ENCODE data around the gene SPRED2. TPM values are rescaled to one million over a fixed set of nuclear protein-coding genes. Genes with fewer than 3 reads are reported as not detected.

SPRED2 gene
- total and polyA plus RNA-seq, 2 of the 8 experiments (the other 6 are each of a cell fraction or from before 2014, with no cell fraction given): 15.3 to 22.5 TPM

- TF ChIP-seq CHD7 (IDR thresholded peaks at IDR 0.05; ENCODE audit: insufficient replicate concordance, low read length): no peak
- no peak for TF ChIP-seq ATF2 (IDR thresholded peaks at IDR 0.05; ENCODE audit: low read length)
- peak; percentile 87 to 96 for TF ChIP-seq SIN3A (conservative IDR thresholded peaks at IDR 0.05 in 1 of 2, IDR thresholded peaks at IDR 0.05 in 1 of 2; ENCODE audit: low read depth in 1 of 2, low read length in 2 of 2)
- peak in 1 of 2 experiments; percentile 80; a peak in 1 of 4 replicates for TF ChIP-seq HDAC2 (IDR thresholded peaks at IDR 0.05; ENCODE audit: borderline replicate concordance in 1 of 2, low read depth in 2 of 2, low read length in 2 of 2)
- no peak for TF ChIP-seq ATF3 (IDR thresholded peaks at IDR 0.05; ENCODE audit: insufficient read depth, low read depth, low read length)
- TF ChIP-seq CEBPB (IDR thresholded peaks at IDR 0.05; ENCODE audit: low read depth, low read length): peak; percentile 72
Measured at GRCh38 chr2:65437392-65438135, 5.2 kb upstream of the SPRED2 start (continued).

Measured in H1 (cell line).